ENCODE data around the gene CENPVL1. TPM values are rescaled to one million over a fixed set of nuclear protein-coding genes. Genes with fewer than 3 reads are reported as not detected.

The CENPVL1 gene
- not detected in 2 replicates for total RNA-seq

DNA sequence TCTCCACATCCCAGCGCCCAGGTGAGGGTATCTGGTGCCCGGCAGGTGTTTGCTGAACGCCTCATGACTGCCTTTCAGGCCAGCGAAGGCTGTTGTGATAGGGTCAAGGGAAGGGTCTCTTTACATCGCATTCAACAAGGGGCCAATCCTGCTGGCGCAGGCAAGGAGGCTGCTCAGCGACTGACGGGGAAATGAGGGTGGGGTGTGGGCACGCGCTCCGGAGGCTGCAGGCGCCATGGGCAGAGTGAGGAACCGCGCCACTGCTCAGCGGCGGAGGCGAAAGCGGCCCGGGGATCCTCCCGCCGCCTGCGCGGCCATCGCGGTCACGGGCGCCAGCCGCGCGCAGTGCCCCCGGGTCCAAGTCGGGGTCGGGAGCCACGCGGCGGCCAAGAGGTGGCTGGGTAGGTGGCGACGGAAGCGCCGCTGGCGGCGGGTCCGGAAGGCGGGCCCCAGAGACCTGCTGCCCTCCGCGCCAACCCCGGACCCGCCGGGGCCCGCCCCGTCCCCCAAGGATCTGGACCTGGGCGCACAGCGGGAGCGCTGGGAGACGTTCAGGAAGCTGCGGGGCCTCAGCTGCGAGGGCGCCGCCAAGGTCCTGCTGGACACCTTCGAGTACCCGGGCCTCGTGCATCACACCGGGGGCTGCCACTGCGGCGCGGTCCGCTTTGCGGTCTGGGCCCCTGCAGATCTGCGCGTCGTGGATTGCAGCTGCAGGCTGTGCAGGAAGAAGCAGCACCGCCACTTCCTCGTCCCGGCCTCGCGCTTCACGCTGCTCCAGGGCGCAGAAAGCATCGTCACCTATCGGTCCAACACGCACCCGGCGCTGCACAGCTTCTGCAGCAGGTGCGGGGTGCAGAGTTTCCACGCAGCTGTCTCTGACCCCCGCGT lies at the start of gene CENPVL1:
Gene CENPVL1, plus strand, starts transcription at position 236 of the 888 bp plus-strand sequence. Its CDS starts 0 bp downstream, at position 236.

GRCh38 chrX:51682720-51683062 lies 27.6 kb upstream of the CENPVL1 start, which contains the start of gene CENPVL2:
Gene CENPVL2 (minus strand): TSS chrX:51682831. CDS start chrX:51682831, 0 bp downstream.

DNA sequence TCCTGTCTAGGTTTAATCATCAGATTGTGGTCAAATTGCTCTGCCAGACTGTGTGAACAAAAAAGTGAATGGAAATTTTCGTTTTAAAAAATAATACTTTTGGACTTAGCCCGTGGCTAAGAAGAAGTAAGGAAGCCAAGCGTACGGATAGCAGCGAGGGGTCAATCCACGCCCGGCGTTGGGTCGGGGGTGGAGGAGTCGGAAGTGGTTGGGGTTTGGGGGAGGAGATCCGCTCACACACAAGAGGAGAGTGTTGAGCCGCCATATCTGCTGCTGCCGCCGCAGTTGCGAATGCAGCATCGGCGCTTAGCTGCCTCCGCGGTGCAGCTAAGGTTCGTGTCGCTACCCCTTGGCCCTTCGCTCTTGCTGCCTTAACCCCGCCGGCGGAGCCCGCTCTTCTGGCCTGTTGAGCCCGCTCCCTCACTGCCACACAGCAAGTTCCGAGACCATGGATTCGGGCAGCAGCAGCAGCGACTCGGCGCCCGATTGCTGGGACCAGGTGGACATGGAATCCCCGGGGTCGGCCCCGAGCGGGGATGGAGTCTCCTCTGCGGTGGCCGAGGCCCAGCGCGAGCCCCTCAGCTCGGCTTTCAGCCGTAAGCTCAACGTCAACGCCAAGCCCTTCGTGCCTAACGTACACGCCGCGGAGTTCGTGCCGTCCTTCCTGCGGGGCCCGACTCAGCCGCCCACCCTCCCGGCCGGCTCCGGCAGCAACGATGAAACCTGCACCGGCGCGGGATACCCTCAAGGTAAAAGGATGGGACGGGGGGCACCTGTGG lies 33.1 kb downstream of the CENPVL1 start, which contains the start of gene GSPT2:
Gene GSPT2, plus strand, starts transcription at position 264 of the 779 bp plus-strand sequence. Its CDS starts 185 bp downstream, at position 449.

Other genes with a start within 250 kb of the CENPVL1 start
- 5.6 and 11.0 TPM in 2 replicates for gene NUDT11, start 213.9 kb upstream of the CENPVL1 start, total RNA-seq
- under 0.01 TPM in 1 of 2 replicates, not detected in the other for gene CENPVL3, start 91.6 kb upstream of the CENPVL1 start, total RNA-seq
- not detected in 2 replicates for gene CENPVL2, start 27.7 kb upstream of the CENPVL1 start, total RNA-seq
- 5.8 and 7.4 TPM in 2 replicates for gene GSPT2, start 32.9 kb downstream of the CENPVL1 start, total RNA-seq
- 48.0 and 83.2 TPM in 2 replicates for gene MAGED1, start 183.1 kb downstream of the CENPVL1 start, total RNA-seq

Data from epithelial cell of umbilical artery (primary cell).